ENCODE data around the gene PLS1. TPM values are rescaled to one million over a fixed set of nuclear protein-coding genes. Genes with fewer than 3 reads are reported as not detected.

PLS1 gene
- total and polyA plus RNA-seq, 2 of the 8 experiments (the other 6 are each of a cell fraction or from before 2014, with no cell fraction given), result 18.7 to 44.7 TPM

DNA sequence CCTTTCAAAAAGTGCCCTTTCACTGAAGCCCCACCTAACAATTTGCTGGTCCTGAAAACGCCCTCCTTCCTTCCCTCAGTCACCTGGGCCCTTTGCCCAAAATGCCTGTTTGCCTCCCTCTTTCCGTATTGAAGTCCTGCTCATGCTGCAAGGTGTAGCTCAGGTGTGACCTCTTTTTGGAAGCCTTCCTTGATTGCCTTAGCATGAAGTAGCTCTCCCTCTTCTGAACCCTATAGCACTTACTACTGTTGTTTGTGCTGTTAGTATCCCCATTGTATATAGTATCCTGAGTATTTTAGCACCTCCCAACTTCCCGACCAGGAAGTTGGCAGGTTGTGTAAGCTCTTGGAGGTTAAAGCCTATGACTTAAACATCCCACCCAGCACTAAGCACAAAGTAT, 1.7 kb downstream of the PLS1 start:
- H3K27me3 ChIP-seq (replicated peaks in 1 of 4; ENCODE audit: control insufficient read depth in 3 of 4, extremely low read depth in 1 of 4, insufficient read depth in 3 of 4, low read length in 3 of 4), result no peaks in the 10 kb centered on the region
- no peaks in the 10 kb centered on the region for H3K9me3 ChIP-seq (ENCODE audit: insufficient read depth in 2 of 2, low read depth in 1 of 2, low read length in 1 of 2)
- TF ChIP-seq PHF8 (conservative IDR thresholded peaks at IDR 0.05; ENCODE audit: low read depth, low read length) (no peak), ATF3 (IDR thresholded peaks at IDR 0.05; ENCODE audit: insufficient read depth, low read depth, low read length) (no peak), BCL11A (IDR thresholded peaks at IDR 0.05; ENCODE audit: low read depth in 2 of 2, low read length in 2 of 2) (no peak), POLR2A (IDR thresholded peaks at IDR 0.05; ENCODE audit: control extremely low read depth in 1 of 2, low read depth in 2 of 2, low read length in 2 of 2) (no peak)
- peak overlapping the region; percentile 39 to 57; a peak in 3 of 4 replicates for H3K4me2 ChIP-seq (ENCODE audit: insufficient read depth in 1 of 2, low read depth in 2 of 2, low read length in 2 of 2)
- peaks cover 0 to 7% of the 10 kb centered on the region in 2 experiments; a peak in 2 of 4 replicates for H3K79me2 ChIP-seq (ENCODE audit: control insufficient read depth in 1 of 2, insufficient read depth in 2 of 2, low read length in 2 of 2)
- peak overlapping the region in 1 of 4 experiments; percentile 79; a peak in 3 of 8 replicates for H3K4me3 ChIP-seq (ENCODE audit: extremely low read depth in 1 of 4, insufficient read depth in 2 of 4, low read depth in 3 of 4, low read length in 4 of 4)
- H3K56ac ChIP-seq (replicated peaks; ENCODE audit: insufficient read length, low read depth, low read length), result no peak overlapping the region
- H3K14ac ChIP-seq (ENCODE audit: insufficient read length), result no peak overlapping the region
- ChIA-PET CTCF (ENCODE audit: partially characterized antibody) (interaction anchor here (0.7 to 2.7 kb wide), 4 partner anchors 9 to 393 kb away, joined by 3 to 11 read pairs (median 4); no protein-coding TSS in a partner anchor), POLR2A (ENCODE audit: partially characterized antibody) (interaction anchor here (0.9 to 1.3 kb wide), 2 partner anchors 11 to 168 kb away, joined by 3 to 4 read pairs; no protein-coding TSS in a partner anchor)
- no peak overlapping the region for H2BK20ac ChIP-seq (ENCODE audit: low read length)
- no peak overlapping the region for H4K5ac ChIP-seq (ENCODE audit: insufficient read length, low read depth, low read length)
- H3K9ac ChIP-seq (replicated peaks in 1 of 4; ENCODE audit: extremely low read depth in 1 of 4, low read depth in 3 of 4, low read length in 3 of 4), result no peak overlapping the region
- H3K23me2 ChIP-seq (ENCODE audit: low read depth, low read length), result peaks cover 8% of the 10 kb centered on the region
- no peak overlapping the region for H3K27ac ChIP-seq (ENCODE audit: low read depth, low read length)
- H3K36me3 ChIP-seq (ENCODE audit: control insufficient read depth in 2 of 4, insufficient read depth in 4 of 4, low read length in 3 of 4), result peaks cover 0 to 2% (median 0%) of the 10 kb centered on the region in 4 experiments; a peak in 1 of 8 replicates
- no peak overlapping the region for H3K4ac ChIP-seq (replicated peaks; ENCODE audit: insufficient read length, low read depth, low read length)
- no peak overlapping the region for H2BK120ac ChIP-seq (replicated peaks; ENCODE audit: low read depth, low read length)
- 0 out of 2 replicates have a peak overlapping the region, but pooled peaks have one; percentile 78 for H2AK5ac ChIP-seq (ENCODE audit: low read depth, low read length)
- H3K18ac ChIP-seq (ENCODE audit: extremely low read depth, low read length), result no peak overlapping the region
- FAIRE-seq (no peak), DNase-seq (ENCODE audit: low read depth in 1 of 2, low spot score in 2 of 2) (no peak)
- no peak overlapping the region for H3K23ac ChIP-seq (ENCODE audit: insufficient read length)
- no peak overlapping the region for H4K91ac ChIP-seq (replicated peaks; ENCODE audit: insufficient read length, low read length)
- H2BK12ac ChIP-seq (ENCODE audit: low read depth, low read length), result no peak overlapping the region
- H2BK15ac ChIP-seq (ENCODE audit: low read length), result no peak overlapping the region
- peaks cover 0 to 4% (median 2%) of the 10 kb centered on the region in 4 experiments; a peak in 2 of 7 replicates for H3K4me1 ChIP-seq (replicated peaks in 1 of 4; ENCODE audit: control insufficient read depth in 3 of 4, insufficient read depth in 4 of 4, low read length in 3 of 4)
- H2BK5ac ChIP-seq (ENCODE audit: low read depth, low read length), result no peak overlapping the region
- no peak overlapping the region for H4K8ac ChIP-seq (ENCODE audit: extremely low read depth, insufficient read depth, low read length)
- H2AFZ ChIP-seq (ENCODE audit: low read length), result no peak overlapping the region
- H3K79me1 ChIP-seq (ENCODE audit: low read depth, low read length), result no peaks in the 10 kb centered on the region; the same call in 1 of the 2 replicates
- 64% methylated on average over 3 of the region's 3 CpGs; no CpG with 5 or more reads in 1 of the 2 experiments for WGBS, 2 experiments (ENCODE audit: extremely low coverage in 1 of 2, insufficient coverage in 1 of 2, insufficient read length in 1 of 2, insufficient replicate concordance in 2 of 2, low coverage in 1 of 2, low lambda C conversion rate in 2 of 2, missing lambda C conversion rate in 1 of 2)
- no peaks in the 10 kb centered on the region for H4K20me1 ChIP-seq (replicated peaks in 1 of 2; ENCODE audit: control insufficient read depth in 1 of 2, insufficient read depth in 2 of 2, low read length in 2 of 2)
